GM12864 (cell line): ENCODE results near the gene PCBP4.

ENCODE experiments used
- DNase-seq: peaks from one replicate; pipeline ENCODE4 v3.0.0-alpha.2; 2011; ENCODE audit warnings: low read depth
- H3K4me3 ChIP-seq: 2 replicates; pipeline ENCODE4 v1.5.1; 2011; ENCODE audit warnings: mild to moderate bottlenecking, low read depth, low read length, control low read depth
- CTCF ChIP-seq: IDR thresholded peaks from 2 replicates; pipeline ENCODE4 v1.5.1; 2011; ENCODE audit warnings: low read depth, mild to moderate bottlenecking, moderate library complexity, low read length, control low read depth, inconsistent platforms; ENCODE audit errors: missing control alignments

Gene PCBP4

GRCh38 chr3:51962854-51963530, 4.3 kb downstream of the PCBP4 start:
- TF ChIP-seq CTCF: no peak
- H3K4me3 ChIP-seq: no peak overlapping the region
- DNase-seq: no peak

GRCh38 chr3:51961602-51962569, 5.4 kb downstream of the PCBP4 start:
- no peak overlapping the region for H3K4me3 ChIP-seq
- no peak for TF ChIP-seq CTCF
- DNase-seq: no peak

- no peak for TF ChIP-seq CTCF
- no peak for DNase-seq
- no peak overlapping the region for H3K4me3 ChIP-seq
Observed at GRCh38 chr3:51961011-51961410, 6.2 kb downstream of the PCBP4 start.

- DNase-seq: no peak
- no peak for TF ChIP-seq CTCF
- no peak overlapping the region for H3K4me3 ChIP-seq
Observed at GRCh38 chr3:51960386-51960785, 6.9 kb downstream of the PCBP4 start.

GRCh38 chr3:51959651-51960050, 7.6 kb downstream of the PCBP4 start:
- no peak overlapping the region for H3K4me3 ChIP-seq
- no peak for DNase-seq
- TF ChIP-seq CTCF: no peak

GRCh38 chr3:51958603-51959521, 8.4 kb downstream of the PCBP4 start:
- TF ChIP-seq CTCF: no peak
- no peak overlapping the region for H3K4me3 ChIP-seq
- DNase-seq: no peak
